ENCODE data around the gene MAML3.
A peak's percentile ranks its signal among the peaks of the same experiment; 100 is the strongest.

Gene MAML3

GRCh38 chr4:140068271-140068670, 85.7 kb downstream of the MAML3 start:
- no peak for DNase-seq

DNA sequence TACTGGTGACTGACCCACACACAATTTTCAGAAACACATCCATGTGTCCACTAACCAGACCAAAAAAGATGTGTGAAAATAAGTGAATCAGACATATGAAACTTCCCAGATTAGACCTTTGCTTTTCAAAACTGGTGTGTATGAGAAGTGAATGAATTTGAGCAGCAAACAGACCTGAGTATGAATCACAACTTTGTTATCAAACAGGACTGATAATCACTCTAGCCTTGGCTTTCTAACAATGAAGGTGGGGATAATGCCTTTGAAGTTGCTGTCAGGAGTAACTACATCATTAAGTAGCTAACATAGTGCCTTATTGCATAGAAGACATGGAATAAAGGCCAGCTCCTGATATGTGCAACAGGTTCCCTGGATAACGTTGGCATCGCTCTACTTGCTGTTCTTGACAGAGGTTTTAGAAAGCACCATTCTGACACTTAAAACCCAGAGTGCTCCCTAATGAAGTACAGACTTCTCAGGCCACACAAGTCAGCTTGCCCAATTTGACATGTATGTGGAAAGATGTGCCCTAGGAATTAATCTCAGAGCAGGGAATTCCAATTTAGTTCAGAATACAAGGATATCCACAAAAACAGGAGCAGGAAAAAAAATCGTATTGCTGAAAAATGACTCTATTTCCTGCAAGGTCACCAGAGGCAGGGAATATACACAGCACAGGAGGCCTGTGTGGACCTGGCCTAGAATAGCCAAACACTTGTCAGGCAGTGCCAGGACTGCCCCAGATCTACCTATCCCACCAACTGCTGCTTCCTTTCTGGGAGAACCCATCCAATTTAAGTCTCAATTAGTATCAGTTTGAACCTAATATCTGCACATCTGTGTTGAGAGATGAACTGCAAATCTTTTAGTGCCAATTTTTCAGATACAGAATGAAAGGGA, 87.7 kb downstream of the MAML3 start:
- DNase-seq = no peak

GRCh38 chr4:140065393-140065792, 88.6 kb downstream of the MAML3 start:
- DNase-seq = no peak

DNA sequence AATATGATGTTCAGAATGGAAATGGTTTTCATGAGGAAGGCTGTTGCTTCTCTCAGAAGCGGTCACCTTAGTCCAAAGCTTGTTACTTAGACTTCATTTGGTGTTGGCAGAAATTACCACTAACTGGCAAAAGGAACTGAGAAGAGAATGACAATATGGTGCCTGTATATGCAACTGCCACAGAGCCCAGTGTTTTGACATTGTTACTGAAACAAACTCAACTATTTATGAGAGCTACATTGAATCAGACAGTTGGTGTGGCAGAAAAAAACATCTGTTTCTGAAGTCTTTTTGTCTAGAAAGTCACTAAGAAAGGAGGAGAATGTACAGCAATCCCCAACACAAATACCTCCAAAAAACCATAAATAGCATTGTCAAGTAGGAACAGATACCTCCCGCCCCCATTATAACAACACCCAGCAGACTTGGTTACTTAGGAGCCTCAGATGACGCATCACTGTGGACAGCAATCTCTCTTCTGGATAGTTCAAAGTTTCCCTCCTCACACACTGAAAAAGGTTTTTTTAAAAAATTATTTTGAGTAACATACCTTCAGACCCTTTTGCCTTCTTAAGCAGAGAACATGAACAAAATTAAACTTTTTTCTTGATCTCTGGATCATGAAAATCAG, 92.2 kb downstream of the MAML3 start:
- no peak for DNase-seq

- DNase-seq = no peak
Observed at GRCh38 chr4:140061194-140061593, 92.8 kb downstream of the MAML3 start.

DNA sequence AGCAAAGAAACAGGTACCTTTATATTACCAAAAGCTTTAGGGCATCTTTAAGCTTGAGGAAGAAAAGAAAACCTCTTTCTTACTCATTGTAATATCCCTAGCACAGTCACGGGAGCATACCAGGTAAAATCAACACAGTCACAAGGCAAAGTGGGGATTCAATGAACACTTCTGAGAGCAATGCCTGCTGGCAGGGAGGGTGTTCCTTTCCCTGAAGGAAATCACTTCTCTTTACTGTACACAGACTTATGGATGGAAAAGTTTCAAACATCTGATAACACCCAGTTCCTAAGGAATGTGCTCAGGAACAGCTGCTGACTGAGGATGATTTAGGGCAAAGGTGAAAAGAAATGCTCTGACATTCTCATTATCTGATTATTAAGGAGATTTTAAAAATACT, 94.8 kb downstream of the MAML3 start:
- DNase-seq = no peak

- no peak for DNase-seq
Observed at GRCh38 chr4:140057701-140058100, 96.3 kb downstream of the MAML3 start.

- DNase-seq = no peak
Observed at GRCh38 chr4:140056015-140056414, 98.0 kb downstream of the MAML3 start.

DNA sequence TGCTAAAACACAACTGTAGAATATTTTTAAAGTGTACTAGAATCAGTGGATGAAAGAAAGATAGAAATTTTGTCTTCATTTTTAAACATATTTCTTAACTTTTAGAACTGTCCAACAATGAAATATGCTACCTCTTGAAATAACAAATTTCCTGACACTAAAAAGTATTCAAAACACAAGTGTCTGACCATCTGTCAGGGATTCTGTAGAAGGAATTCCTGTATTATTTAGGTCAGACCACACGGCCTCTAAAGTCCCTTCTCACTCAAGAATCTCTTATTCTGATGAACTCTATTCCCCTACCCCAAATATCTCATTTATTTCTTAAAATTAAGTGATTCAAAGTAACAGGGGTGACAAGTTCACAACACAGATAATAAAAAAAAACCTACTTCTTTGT, 99.1 kb downstream of the MAML3 start:
- no peak for DNase-seq

DNA sequence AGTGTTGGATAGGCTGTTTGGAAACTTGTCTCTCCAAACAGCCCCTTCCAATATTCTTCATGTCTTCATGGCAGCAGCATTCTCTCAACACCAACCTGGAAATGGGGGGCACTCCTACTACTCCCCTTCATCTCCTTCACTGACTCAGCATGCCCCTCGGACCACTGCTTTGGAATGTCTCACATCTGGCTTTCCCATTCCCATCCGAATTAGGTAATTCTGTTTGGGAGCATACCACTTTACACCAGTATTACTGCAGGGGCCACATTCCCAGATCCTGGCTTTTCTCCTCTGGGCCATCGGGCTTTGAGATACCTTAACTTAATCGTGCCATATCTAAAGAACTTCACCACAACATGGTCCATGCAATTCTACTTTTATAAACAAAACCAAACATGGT, 100.8 kb downstream of the MAML3 start:
- DNase-seq = no peak

DNA sequence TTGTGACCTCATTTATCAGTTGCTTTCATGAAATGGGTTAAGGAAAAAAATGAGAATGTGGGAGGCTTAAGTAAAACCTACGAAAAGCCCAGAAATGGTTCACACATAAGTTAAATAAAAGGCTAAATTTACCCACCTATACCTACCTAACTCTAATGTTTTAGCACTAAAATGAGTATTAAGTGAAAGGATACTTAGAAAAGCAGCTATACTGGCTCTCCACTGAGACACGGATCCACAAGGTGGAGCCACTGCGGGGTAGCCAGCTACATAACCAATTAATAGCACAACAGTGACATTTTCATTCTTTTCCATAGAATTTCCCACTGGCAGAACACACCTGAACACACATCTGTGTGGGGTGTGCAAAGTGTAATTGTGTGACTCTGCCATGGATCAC, 101.9 kb downstream of the MAML3 start:
- peak; percentile 10 for DNase-seq

- DNase-seq = peak; percentile 59
Observed at GRCh38 chr4:140049849-140050637, 103.9 kb downstream of the MAML3 start.

GRCh38 chr4:140049024-140049848, 104.7 kb downstream of the MAML3 start:
- DNase-seq = peak; percentile 68

- DNase-seq = peak; percentile 44
Observed at GRCh38 chr4:140048419-140048995, 105.5 kb downstream of the MAML3 start.

- DNase-seq = no peak
Observed at GRCh38 chr4:140047786-140048185, 106.2 kb downstream of the MAML3 start.

GRCh38 chr4:140047017-140047640, 106.9 kb downstream of the MAML3 start:
- DNase-seq = no peak

DNA sequence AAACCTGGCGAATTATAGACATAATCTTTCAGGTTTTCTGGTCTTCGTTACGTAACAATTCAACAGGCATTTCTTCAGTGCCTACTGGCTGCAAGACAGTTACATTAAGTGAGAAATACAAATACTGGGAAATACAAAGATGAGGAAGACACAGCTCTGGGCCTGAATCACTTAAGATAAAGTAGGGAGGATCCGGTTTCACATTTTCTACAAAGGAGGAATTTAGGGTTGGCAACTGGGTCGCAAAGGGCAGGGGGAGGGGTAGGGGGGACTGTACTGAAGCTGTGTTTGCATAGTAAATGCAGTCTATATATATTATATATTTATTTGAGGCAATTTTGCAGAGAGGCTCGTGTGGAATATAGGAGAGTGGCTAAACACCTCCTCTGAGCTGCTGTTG, 107.4 kb downstream of the MAML3 start:
- no peak for DNase-seq

GRCh38 chr4:140046016-140046415, 108.0 kb downstream of the MAML3 start:
- no peak for DNase-seq

- DNase-seq = no peak
Observed at GRCh38 chr4:140044337-140044902, 109.6 kb downstream of the MAML3 start.

DNA sequence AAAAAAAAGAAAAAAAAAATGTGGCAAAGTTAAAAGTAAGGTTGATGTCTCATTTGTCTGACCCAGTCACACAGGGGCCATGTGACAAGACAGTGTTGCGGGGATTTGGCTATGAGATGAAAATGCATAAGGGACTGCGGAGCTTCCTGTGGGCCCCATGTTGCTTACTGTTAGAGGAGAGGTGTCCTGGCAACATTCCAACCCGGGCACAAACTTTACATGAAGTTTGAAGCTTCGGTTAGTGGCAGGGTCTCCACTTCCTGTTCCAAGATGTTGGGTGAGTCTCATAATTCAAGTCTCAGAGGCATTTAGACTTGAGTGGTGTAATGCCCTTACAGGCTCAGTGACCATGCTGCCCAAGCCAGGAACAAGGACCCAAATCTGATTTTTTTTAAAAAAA, 111.3 kb downstream of the MAML3 start:
- no peak for DNase-seq

GRCh38 chr4:140038031-140038533, 115.9 kb downstream of the MAML3 start:
- no peak for DNase-seq

Data from NCI-H2227 treated with DMSO at 0.1 percent for 48 hours (cell line).